Epidermal melanocyte (primary cell): ENCODE measurements around the gene TMC2.
"Not testable (repeated sequence)": the region's sequence is repeated elsewhere in the genome, so short reads cannot be mapped to it uniquely, and the experiment has no call there.

Source experiments
- DNase-seq: peaks from one replicate; pipeline ENCODE4 v3.0.0; 2011; ENCODE audit warnings: low spot score; ENCODE audit not compliant: insufficient read length

The TMC2 gene, protein sequence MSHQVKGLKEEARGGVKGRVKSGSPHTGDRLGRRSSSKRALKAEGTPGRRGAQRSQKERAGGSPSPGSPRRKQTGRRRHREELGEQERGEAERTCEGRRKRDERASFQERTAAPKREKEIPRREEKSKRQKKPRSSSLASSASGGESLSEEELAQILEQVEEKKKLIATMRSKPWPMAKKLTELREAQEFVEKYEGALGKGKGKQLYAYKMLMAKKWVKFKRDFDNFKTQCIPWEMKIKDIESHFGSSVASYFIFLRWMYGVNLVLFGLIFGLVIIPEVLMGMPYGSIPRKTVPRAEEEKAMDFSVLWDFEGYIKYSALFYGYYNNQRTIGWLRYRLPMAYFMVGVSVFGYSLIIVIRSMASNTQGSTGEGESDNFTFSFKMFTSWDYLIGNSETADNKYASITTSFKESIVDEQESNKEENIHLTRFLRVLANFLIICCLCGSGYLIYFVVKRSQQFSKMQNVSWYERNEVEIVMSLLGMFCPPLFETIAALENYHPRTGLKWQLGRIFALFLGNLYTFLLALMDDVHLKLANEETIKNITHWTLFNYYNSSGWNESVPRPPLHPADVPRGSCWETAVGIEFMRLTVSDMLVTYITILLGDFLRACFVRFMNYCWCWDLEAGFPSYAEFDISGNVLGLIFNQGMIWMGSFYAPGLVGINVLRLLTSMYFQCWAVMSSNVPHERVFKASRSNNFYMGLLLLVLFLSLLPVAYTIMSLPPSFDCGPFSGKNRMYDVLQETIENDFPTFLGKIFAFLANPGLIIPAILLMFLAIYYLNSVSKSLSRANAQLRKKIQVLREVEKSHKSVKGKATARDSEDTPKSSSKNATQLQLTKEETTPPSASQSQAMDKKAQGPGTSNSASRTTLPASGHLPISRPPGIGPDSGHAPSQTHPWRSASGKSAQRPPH

DNA sequence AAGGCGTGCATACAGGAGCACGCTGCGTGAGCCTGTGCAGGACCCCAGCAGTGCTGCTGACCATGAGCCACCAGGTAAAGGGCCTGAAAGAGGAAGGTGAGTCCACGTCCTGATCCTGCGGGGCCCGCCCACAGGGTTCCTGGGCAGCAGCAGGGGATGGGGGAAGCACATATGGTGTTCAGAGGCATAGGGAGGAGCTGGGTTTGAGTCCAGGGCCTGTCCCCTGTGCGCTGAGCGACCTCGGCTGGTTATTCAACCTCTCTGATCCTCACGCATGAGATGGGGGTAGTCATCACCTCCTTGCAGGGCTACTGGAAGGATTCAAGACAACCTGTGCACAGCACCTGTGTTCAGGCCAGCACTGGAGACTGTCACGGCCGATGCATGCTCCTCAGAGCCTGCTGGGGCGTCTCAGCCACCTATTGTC lies at the start of gene TMC2:
TSS of gene TMC2 (plus strand) at position 14 of the 427 bp plus-strand sequence. CDS start at position 63, 49 bp downstream.
- no peak for DNase-seq

DNA sequence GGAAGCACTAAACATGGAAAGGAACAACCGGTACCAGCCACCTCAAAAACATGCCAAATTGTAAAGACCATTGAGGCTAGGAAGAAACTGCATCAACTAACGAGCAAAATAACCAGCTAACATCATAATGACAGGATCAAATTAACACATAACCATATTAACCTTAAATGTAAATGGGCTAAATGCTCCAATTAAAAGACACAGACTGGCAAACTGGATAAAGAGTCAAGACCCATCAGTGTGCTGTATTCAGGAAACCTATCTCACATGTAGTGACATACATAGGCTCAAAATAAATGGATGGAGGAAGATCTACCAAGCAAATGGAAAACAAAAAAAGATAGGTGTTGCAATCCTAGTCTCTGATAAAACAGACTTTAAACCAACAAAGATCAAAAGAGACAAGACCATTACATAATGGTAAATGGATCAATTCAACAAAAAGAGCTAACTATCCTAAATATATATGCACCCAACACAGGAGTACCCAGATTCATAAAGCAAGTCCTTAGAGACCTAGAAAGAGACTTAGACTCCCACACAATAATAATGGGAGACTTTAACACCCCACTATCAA lies 33.5 kb upstream of the TMC2 start:
- DNase-seq: not testable (repeated sequence)

GRCh38 chr20:2504803-2505202 lies 31.6 kb upstream of the TMC2 start:
- DNase-seq: not testable (repeated sequence)

DNA sequence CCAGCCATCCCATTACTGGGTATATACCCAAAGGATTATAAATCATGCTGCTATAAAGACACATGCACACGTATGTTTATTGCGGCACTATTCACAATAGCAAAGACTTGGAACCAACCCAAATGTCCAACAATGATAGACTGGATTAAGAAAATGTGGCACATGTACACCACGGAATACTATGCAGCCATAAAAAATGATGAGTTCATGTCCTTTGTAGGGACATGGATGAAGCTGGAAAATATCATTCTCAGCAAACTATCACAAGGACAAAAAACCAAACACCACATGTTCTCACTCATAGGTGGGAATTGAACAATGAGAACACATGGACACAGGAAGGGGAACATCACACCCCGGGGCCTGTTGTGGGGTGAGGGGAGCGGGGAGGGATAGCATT lies 29.9 kb upstream of the TMC2 start:
- DNase-seq: not testable (repeated sequence)

DNA sequence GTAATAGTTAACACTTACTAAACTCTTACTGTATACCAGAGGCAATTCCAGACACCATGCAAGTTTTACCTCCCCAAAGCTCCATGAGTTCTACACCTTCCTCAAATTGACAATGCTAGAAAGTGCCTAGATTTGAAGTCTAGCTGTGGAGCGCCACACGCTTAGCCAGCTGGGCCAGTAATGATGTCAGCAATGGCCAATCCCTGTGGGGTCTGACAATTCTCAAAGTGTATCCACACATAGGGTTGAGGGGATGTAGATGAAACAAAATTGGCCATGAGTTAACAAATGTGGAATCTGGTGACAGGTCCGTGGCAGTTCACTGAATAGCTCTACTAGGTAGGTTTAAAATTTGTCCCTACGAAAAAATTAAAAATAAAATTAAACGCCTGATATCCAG lies 28.9 kb upstream of the TMC2 start:
- DNase-seq: no peak

DNA sequence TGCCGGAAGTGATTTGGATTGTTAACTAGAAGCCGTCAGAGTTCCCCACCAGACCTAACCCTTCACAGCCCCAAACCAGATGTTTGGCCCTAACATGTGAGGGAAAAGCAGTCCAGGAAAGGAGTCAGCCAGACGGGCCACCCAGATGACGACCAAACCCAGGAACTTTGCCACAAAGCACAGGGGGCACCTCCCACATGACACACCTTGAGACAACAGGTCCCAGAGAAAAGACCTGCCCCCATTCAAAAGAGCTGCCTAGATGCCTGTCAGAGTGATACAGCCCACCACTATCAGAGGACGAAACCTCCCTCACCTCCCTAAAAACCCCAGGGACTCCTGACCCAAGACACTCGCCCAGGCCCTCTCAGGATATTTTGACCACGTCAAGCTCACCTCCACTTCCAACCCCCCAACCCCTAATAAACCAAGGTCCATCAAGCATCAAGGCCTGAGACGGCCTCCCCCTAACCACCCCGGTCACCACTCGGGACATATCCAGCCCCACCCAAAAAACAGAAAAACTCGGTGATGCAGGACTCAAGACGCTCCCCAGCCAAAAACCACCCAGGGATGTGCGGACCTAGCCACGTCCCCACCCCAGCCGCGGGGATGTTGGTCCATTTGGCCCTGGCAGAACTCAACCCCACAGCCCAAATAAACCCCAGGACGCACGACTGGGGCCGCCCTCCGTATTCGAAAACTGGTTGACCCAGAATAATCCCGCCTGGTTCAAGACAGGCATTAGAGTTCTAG lies 28.3 kb upstream of the TMC2 start:
- no peak for DNase-seq

GRCh38 chr20:2508631-2509467 lies 27.5 kb upstream of the TMC2 start, which contains the start of gene ZNF343:
Gene ZNF343, minus strand, starts transcription at chr20:2508915. Its CDS starts 15,020 bp downstream, at chr20:2493895.
- DNase-seq: peak; percentile 93

GRCh38 chr20:2509468-2509781 lies 26.9 kb upstream of the TMC2 start:
- DNase-seq: no peak

- DNase-seq: no peak
These were observed 26.6 kb upstream of the TMC2 start for GRCh38 chr20:2509794-2510193.

GRCh38 chr20:2515203-2515602 lies 21.2 kb upstream of the TMC2 start:
- DNase-seq: no peak

GRCh38 chr20:2516399-2516798 lies 20.0 kb upstream of the TMC2 start:
- no peak for DNase-seq

DNA sequence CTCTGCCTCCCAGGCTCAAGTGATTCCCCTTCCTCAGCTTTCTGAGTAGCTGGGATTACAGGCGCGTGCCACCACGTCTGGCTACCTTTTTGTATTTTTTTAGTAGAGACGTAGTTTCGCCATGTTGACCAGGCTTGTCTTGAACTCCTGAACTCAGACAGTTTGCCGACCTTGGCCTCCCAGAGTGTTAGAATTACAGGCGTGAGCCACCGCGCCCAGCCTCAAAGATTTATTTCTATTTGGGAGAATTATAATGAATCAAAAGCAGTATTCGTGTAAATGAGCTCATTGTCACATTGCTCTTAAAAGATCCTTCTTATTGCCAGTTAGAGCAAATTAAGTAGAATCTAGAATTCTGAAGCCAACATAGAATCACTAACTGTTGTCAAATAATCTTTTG lies 18.3 kb upstream of the TMC2 start:
- DNase-seq: no peak

GRCh38 chr20:2518558-2518957 lies 17.8 kb upstream of the TMC2 start:
- no peak for DNase-seq

- no peak for DNase-seq
These were observed 17.1 kb upstream of the TMC2 start for GRCh38 chr20:2519115-2519809.

- no peak for DNase-seq
These were observed 15.8 kb upstream of the TMC2 start for GRCh38 chr20:2520617-2521016.

DNA sequence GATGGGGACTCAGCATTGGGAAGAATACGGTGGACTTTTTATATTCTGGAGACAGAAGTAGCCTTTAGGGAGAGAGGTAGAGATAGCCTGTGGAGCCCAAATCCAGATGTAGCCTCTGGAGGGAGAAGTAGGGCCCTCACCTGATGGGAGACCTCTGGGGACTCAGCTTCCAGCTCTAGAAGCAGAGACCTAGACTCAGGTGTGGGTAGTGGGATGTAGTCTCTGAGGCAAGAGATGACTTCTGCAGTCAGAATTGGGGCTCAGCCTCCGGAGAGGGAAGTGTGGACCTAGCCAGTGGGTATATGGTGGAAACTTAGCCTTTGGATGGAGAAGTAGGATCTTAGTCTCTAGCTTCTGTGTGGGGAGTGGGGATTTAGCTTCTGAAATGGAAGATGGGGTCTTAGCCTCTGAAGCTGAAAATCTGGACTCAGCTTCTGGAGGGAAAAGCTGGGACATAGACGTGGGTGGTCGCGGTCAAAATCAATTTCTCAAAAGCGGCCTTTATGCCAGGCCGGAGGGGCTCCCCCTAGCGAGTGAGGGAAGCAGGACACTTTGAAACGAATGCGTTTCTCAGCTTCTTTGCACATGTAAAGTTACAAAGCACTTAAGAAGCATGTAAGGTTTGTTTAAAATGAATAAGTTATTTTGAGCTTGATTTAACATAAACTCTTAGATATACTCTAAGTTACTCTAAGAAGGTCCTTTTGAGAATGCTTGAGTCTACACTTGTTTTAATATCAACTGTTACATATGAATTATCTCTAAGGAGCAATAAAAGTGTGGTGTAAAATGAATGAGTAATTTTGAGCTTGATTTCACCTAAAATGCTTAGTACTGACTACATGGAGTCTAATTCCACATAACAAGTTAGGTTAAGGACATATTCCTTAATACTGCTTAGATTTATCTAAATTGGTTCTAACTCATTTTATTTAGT lies 14.7 kb upstream of the TMC2 start:
- DNase-seq: peak; percentile 38

DNA sequence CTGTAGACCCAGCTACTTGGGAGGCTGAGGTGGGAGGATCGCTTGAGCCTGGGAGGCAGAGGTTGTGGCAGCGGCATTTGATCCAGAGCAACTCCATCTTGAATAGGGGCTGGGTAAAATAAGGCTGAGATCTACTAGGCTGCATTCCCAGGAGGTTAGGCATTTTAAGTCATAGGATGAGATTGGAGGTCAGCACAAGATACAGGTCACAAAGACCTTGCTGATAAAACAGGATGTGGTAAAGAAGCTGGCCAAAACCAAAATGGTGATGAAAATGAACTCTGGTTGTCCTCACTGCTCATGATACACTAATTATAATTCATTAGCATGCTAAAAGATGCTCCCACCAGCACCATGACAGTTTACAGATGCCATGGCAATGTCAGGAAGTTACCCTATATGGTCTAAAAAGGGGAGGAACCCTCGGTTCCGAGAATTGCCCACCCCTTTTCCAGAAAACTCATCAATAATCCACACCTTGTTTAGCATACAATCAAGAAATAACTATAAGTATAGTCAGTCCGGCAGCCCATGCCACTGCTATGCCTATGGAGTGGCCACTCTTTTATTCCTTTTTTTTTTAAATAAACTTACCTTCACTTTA lies 13.4 kb upstream of the TMC2 start:
- DNase-seq: not testable (repeated sequence)
